ENCODE measurements around the gene LLCFC1. TPM values are rescaled to one million over a fixed set of nuclear protein-coding genes. Genes with fewer than 3 reads are reported as not detected.

Gene LLCFC1
- total and polyA plus RNA-seq, 12 donors: not detected

- H3K27me3 ChIP-seq: no peaks in the 10 kb centered on the region
- H3K4me3 ChIP-seq: no peak overlapping the region
- H3K27ac ChIP-seq: no peak overlapping the region
- peak in 3 of 7 donors; percentile 10 to 46 (median 20) for DNase-seq
- no peaks in the 10 kb centered on the region for H3K36me3 ChIP-seq (replicated peaks in 1 of 2)
- TF ChIP-seq CTCF (IDR thresholded peaks at IDR 0.05): peak in 1 of 6 experiments; percentile 13
- no peak for TF ChIP-seq POLR2A (IDR thresholded peaks at IDR 0.05)
- no peaks in the 10 kb centered on the region for H3K9me3 ChIP-seq (replicated peaks in 1 of 3)
- no peaks in the 10 kb centered on the region for H3K4me1 ChIP-seq (replicated peaks in 1 of 2)
- intact Hi-C loops (cut with DNase I): no loop called here
- WGBS, 4 donors: 39 to 63% (median 62%) methylated on average over 11 to 21 of the region's 21 CpGs
Observed at GRCh38 chr7:142908921-142909890, 30.1 kb upstream of the LLCFC1 start.

- Histone ChIP-seq H3K4me1 (replicated peaks in 1 of 2) (no peaks in the 10 kb centered on the region), H3K9me3 (replicated peaks in 1 of 3) (no peaks in the 10 kb centered on the region), H3K27ac (no peak overlapping the region), H3K36me3 (replicated peaks in 1 of 2) (no peaks in the 10 kb centered on the region), H3K27me3 (no peaks in the 10 kb centered on the region), H3K4me3 (no peak overlapping the region)
- 42 to 49% (median 45%) methylated on average over 2 of the region's 2 CpGs for WGBS, 4 donors
- intact Hi-C loops (cut with DNase I): no loop called here
- DNase-seq: no peak
- TF ChIP-seq CTCF (IDR thresholded peaks at IDR 0.05): no peak
- no peak for TF ChIP-seq POLR2A (IDR thresholded peaks at IDR 0.05)
Observed at GRCh38 chr7:142910031-142910433, 29.3 kb upstream of the LLCFC1 start.

- H3K36me3 ChIP-seq (replicated peaks in 1 of 2): no peaks in the 10 kb centered on the region
- DNase-seq: no peak
- WGBS, 4 donors: 43 to 56% (median 50%) methylated on average over 2 of the region's 2 CpGs
- no peak overlapping the region for H3K4me3 ChIP-seq
- no peak overlapping the region for H3K27ac ChIP-seq
- H3K4me1 ChIP-seq (replicated peaks in 1 of 2): no peaks in the 10 kb centered on the region
- no peaks in the 10 kb centered on the region for H3K27me3 ChIP-seq
- H3K9me3 ChIP-seq (replicated peaks in 1 of 3): no peaks in the 10 kb centered on the region
- intact Hi-C loops (cut with DNase I): no loop called here
- TF ChIP-seq CTCF (IDR thresholded peaks at IDR 0.05) (no peak), POLR2A (IDR thresholded peaks at IDR 0.05) (no peak)
Observed at GRCh38 chr7:142910481-142910880, 28.8 kb upstream of the LLCFC1 start.

- Histone ChIP-seq H3K4me3 (no peak overlapping the region), H3K4me1 (replicated peaks in 1 of 2) (no peaks in the 10 kb centered on the region), H3K27me3 (no peaks in the 10 kb centered on the region), H3K9me3 (replicated peaks in 1 of 3) (no peaks in the 10 kb centered on the region), H3K27ac (no peak overlapping the region), H3K36me3 (replicated peaks in 1 of 2) (no peaks in the 10 kb centered on the region)
- 40 to 48% (median 42%) methylated on average over 3 of the region's 3 CpGs for WGBS, 4 donors
- no peak for DNase-seq
- no peak for TF ChIP-seq POLR2A (IDR thresholded peaks at IDR 0.05)
- TF ChIP-seq CTCF (IDR thresholded peaks at IDR 0.05): no peak
- intact Hi-C loops (cut with DNase I): no loop called here
Observed at GRCh38 chr7:142913051-142913450, 26.2 kb upstream of the LLCFC1 start.

Measured in adrenal gland (tissue), 12 donors.